HepG2 (cell line): ENCODE results near the gene FKBP8. TPM values are rescaled to one million over a fixed set of nuclear protein-coding genes. Genes with fewer than 3 reads are reported as not detected.
A peak's percentile ranks its signal among the peaks of the same experiment; 100 is the strongest.

Experiments
- ATF2 ChIP-seq: sonication (generic); formaldehyde crosslinking; IDR thresholded peaks from 2 replicates; pipeline ENCODE4 v1.4.0; 2020; ENCODE audit warnings: missing genetic modification reagents
- BRCA1 ChIP-seq: sonication (generic); formaldehyde crosslinking; IDR thresholded peaks from 2 replicates; pipeline ENCODE4 v1.4.0; 2020; ENCODE audit warnings: missing genetic modification reagents
- CBX5 ChIP-seq: sonication (generic); formaldehyde crosslinking; IDR thresholded peaks from 2 replicates; pipeline ENCODE4 v1.4.0; 2020; ENCODE audit warnings: missing genetic modification reagents, borderline replicate concordance
- CEBPG ChIP-seq: IDR thresholded peaks from 2 replicates; pipeline ENCODE4 v1.6.1; 2016
- E2F2 ChIP-seq: sonication (generic); formaldehyde crosslinking; IDR thresholded peaks from 2 replicates; pipeline ENCODE4 v1.4.0; 2020; ENCODE audit warnings: missing genetic modification reagents, borderline replicate concordance
- FIP1L1 ChIP-seq: fragments of 200-400 bp; formaldehyde crosslinking; IDR thresholded peaks from 2 replicates; pipeline ENCODE4 v1.6.1; 2018; ENCODE audit warnings: low read depth, mild to moderate bottlenecking, low read length, moderate library complexity, borderline replicate concordance; ENCODE audit not compliant: insufficient read depth
- GPN1 ChIP-seq: sonication (generic); formaldehyde crosslinking; IDR thresholded peaks from 2 replicates; pipeline ENCODE4 v1.5.1; 2020; ENCODE audit warnings: missing genetic modification reagents, borderline replicate concordance
- HIVEP1 ChIP-seq: sonication (generic); formaldehyde crosslinking; IDR thresholded peaks from 2 replicates; pipeline ENCODE4 v1.4.0; 2020; ENCODE audit warnings: mild to moderate bottlenecking, missing genetic modification reagents
- SOX13 ChIP-seq, 3 experiments: fragments of 450-650 bp in 1 of 3; sonication (generic) in 1 of 3; formaldehyde crosslinking in 1 of 3; IDR thresholded peaks in 2 of 3; conservative IDR thresholded peaks in 1 of 3; 2 replicates each; pipeline versions ENCODE4 v1.5.0 to v1.6.1; 2016 to 2020; ENCODE audit warnings: antibody characterized with exemption in 1 of 3, mild to moderate bottlenecking in 1 of 3, missing compliant biosample characterization in 1 of 3, missing genetic modification reagents in 1 of 3, moderate library complexity in 1 of 3
- TSC22D2 ChIP-seq: sonication (generic); formaldehyde crosslinking; IDR thresholded peaks from 2 replicates; pipeline ENCODE4 v1.5.1; 2020; ENCODE audit warnings: missing genetic modification reagents, mild to moderate bottlenecking, borderline replicate concordance
- ZEB1 ChIP-seq: IDR thresholded peaks from 2 replicates; pipeline ENCODE4 v1.6.1; 2012; ENCODE audit warnings: mild to moderate bottlenecking, low read depth, inconsistent platforms; ENCODE audit not compliant: insufficient replicate concordance
- ZNF234 ChIP-seq: sonication (generic); formaldehyde crosslinking; conservative IDR thresholded peaks from 2 replicates; pipeline ENCODE4 v1.5.1; 2020; ENCODE audit warnings: mild to moderate bottlenecking, missing genetic modification reagents
- ZNF460 ChIP-seq: sonication (generic); formaldehyde crosslinking; IDR thresholded peaks from 2 replicates; pipeline ENCODE4 v1.5.1; 2020; ENCODE audit warnings: missing genetic modification reagents, mild to moderate bottlenecking, borderline replicate concordance
- ZNF589 ChIP-seq: sonication (generic); formaldehyde crosslinking; conservative IDR thresholded peaks from 2 replicates; pipeline ENCODE4 v1.8.0; 2022; ENCODE audit warnings: mild to moderate bottlenecking, moderate library complexity, missing genetic modification reagents
- polyA plus RNA-seq, 8 experiments: library from polyadenylated mRNA; depleted of rRNA in 3 of 8; stranded (reverse) in 7 of 8; unstranded in 1 of 8; fragments of >200 nt; fragmentation: Illumina TruSeq in 4 of 8; extraction: Trizol in 4 of 8; gene quantifications; 2 replicates each; pipeline versions ENCODE4 v1.2.1 to v1.2.3, GENCODE V29; 2011 to 2016; ENCODE audit warnings: low read depth in 4 of 8, missing spikeins in 1 of 8, mixed read lengths in 1 of 8; ENCODE audit not compliant: insufficient read depth in 1 of 8
- total RNA-seq, 5 experiments: library from RNA; depleted of rRNA; stranded (reverse); fragments of >200 nt; fragmentation: Illumina TruSeq; extraction: Trizol; gene quantifications; 2 replicates each; pipeline ENCODE4 v1.2.3, GENCODE V29; 2016; ENCODE audit warnings: low read depth in 1 of 5
- TF ChIP-seq, protein P1 (sequence below): sonication (generic); formaldehyde crosslinking; conservative IDR thresholded peaks from 2 replicates; pipeline ENCODE4 v1.8.0; 2022; ENCODE audit warnings: mild to moderate bottlenecking, moderate library complexity, missing genetic modification reagents
- TF ChIP-seq, protein P2 (sequence below): sonication (generic); formaldehyde crosslinking; IDR thresholded peaks from 2 replicates; pipeline ENCODE4 v1.5.1; 2020; ENCODE audit warnings: mild to moderate bottlenecking, missing genetic modification reagents, borderline replicate concordance
- TF ChIP-seq, protein P3 (sequence below): sonication (generic); formaldehyde crosslinking; IDR thresholded peaks from 2 replicates; pipeline ENCODE4 v1.4.0; 2020; ENCODE audit warnings: missing genetic modification reagents

Gene FKBP8
- total and polyA plus RNA-seq, 2 of the 13 experiments (the other 11 are each of a cell fraction or from before 2014, with no cell fraction given): 81.7 to 93.9 TPM

- TF ChIP-seq ATF2 (CRISPR knock-in tag) (peak; percentile 97), ZEB1 (no peak), TSC22D2 (CRISPR knock-in tag) (no peak), GPN1 (CRISPR knock-in tag) (no peak), BRCA1 (CRISPR knock-in tag) (peak; percentile 84; the same call in 1 of the 2 replicates), ZNF460 (CRISPR knock-in tag) (peak; percentile 83; the same call in 1 of the 2 replicates), E2F2 (CRISPR knock-in tag) (no peak), ZNF234 (no peak), SOX13 (IDR thresholded peaks at IDR 0.05) (peak; percentile 82), SOX13 (CRISPR knock-in tag; conservative IDR thresholded peaks at IDR 0.05 in 1 of 2, IDR thresholded peaks at IDR 0.05 in 1 of 2) (peak in 1 of 2 experiments; percentile 96; a peak in 2 of 4 replicates), HIVEP1 (CRISPR knock-in tag) (peak; percentile 100), FIP1L1 (no peak), CEBPG (CRISPR knock-in tag) (peak; percentile 98), CBX5 (CRISPR knock-in tag) (peak; percentile 99; the same call in 1 of the 2 replicates), ZNF589 (peak; percentile 93)
- TF ChIP-seq, protein P1, sequence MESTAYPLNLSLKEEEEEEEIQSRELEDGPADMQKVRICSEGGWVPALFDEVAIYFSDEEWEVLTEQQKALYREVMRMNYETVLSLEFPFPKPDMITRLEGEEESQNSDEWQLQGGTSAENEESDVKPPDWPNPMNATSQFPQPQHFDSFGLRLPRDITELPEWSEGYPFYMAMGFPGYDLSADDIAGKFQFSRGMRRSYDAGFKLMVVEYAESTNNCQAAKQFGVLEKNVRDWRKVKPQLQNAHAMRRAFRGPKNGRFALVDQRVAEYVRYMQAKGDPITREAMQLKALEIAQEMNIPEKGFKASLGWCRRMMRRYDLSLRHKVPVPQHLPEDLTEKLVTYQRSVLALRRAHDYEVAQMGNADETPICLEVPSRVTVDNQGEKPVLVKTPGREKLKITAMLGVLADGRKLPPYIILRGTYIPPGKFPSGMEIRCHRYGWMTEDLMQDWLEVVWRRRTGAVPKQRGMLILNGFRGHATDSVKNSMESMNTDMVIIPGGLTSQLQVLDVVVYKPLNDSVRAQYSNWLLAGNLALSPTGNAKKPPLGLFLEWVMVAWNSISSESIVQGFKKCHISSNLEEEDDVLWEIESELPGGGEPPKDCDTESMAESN (CRISPR knock-in tag): peak; percentile 97
- TF ChIP-seq, protein P2, sequence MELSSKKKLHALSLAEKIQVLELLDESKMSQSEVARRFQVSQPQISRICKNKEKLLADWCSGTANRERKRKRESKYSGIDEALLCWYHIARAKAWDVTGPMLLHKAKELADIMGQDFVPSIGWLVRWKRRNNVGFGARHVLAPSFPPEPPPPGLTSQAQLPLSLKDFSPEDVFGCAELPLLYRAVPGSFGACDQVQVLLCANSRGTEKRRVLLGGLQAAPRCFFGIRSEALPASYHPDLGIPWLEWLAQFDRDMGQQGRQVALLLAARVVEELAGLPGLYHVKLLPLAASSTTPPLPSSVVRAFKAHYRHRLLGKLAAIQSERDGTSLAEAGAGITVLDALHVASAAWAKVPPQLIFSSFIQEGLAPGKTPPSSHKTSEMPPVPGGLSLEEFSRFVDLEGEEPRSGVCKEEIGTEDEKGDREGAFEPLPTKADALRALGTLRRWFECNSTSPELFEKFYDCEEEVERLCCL: 0 out of 2 replicates have a peak, but pooled peaks have one; percentile 29
- TF ChIP-seq, protein P3, sequence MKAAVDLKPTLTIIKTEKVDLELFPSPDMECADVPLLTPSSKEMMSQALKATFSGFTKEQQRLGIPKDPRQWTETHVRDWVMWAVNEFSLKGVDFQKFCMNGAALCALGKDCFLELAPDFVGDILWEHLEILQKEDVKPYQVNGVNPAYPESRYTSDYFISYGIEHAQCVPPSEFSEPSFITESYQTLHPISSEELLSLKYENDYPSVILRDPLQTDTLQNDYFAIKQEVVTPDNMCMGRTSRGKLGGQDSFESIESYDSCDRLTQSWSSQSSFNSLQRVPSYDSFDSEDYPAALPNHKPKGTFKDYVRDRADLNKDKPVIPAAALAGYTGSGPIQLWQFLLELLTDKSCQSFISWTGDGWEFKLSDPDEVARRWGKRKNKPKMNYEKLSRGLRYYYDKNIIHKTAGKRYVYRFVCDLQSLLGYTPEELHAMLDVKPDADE (CRISPR knock-in tag): no peak
These were observed 28.3 kb downstream of the FKBP8 start (continued) for GRCh38 chr19:18514800-18515682.
